Activated B cell treated with CpG ODN at 0.5 μM for 24 hours (primary cell): ENCODE data around the gene TMEM192. TPM values are rescaled to one million over a fixed set of nuclear protein-coding genes. Genes with fewer than 3 reads are reported as not detected.
A peak's percentile ranks its signal among the peaks of the same experiment; 100 is the strongest.
"Not testable (repeated sequence)": the region's sequence is repeated elsewhere in the genome, so short reads cannot be mapped to it uniquely, and the experiment has no call there.

Experiments used
- ATAC-seq: fragments of 200-7000 bp; cut with Tn5 transposase; one replicate; pipeline ENCODE4 v1.10.0; 2021; ENCODE audit warnings: low read depth, mild to moderate bottlenecking, moderate library complexity
- CTCF ChIA-PET: fragments of 350-600 bp; sonication (Branson Sonifier 250); formaldehyde crosslinking; loops from one replicate; lab custom pipeline; 2021; ENCODE audit warnings: antibody characterized with exemption; lab: Charles Lee
- POLR2A ChIA-PET: fragments of 350-600 bp; sonication (Branson Sonifier 250); formaldehyde crosslinking; loops from one replicate; lab custom pipeline; 2021; ENCODE audit warnings: antibody characterized with exemption; lab: Charles Lee
- DNase-seq: peaks from one replicate; pipeline ENCODE4 v3.0.0; 2022
- H3K27ac Mint-ChIP-seq: one replicate; pipeline ENCODE4 v1.8.0; 2020; ENCODE audit warnings: mixed read lengths
- H3K27me3 Mint-ChIP-seq: one replicate; pipeline ENCODE4 v1.8.0; 2021; ENCODE audit warnings: mixed read lengths
- H3K36me3 Mint-ChIP-seq: one replicate; pipeline ENCODE4 v1.8.0; 2021; ENCODE audit warnings: low read depth, mixed read lengths
- H3K4me1 Mint-ChIP-seq: one replicate; pipeline ENCODE4 v1.8.0; 2021; ENCODE audit warnings: mixed read lengths
- H3K4me3 Mint-ChIP-seq: one replicate; pipeline ENCODE4 v1.8.0; 2020; ENCODE audit warnings: mild to moderate bottlenecking, mixed read lengths
- H3K9me3 Mint-ChIP-seq: one replicate; pipeline ENCODE4 v1.8.0; 2020; ENCODE audit warnings: mixed read lengths
- intact Hi-C: fragments of 100-400 bp; cut with micrococcal nuclease; formaldehyde crosslinking; loops from one replicate; pipeline ENCODE4 v1.15.1; 2024
- total RNA-seq: library from RNA; stranded (reverse); gene quantifications from 2 replicates; pipeline ENCODE4 v1.2.3, GENCODE V29; 2022
- TF ChIP-seq, protein P1 (sequence below): fragments of 200-600 bp; IDR thresholded peaks from one replicate; pipeline ENCODE4 v1.8.0; 2022; ENCODE audit warnings: antibody characterized with exemption, mild to moderate bottlenecking

TMEM192 gene
- total RNA-seq, 1 donor from 2014 or later = 19.3 TPM

GRCh38 chr4:165133150-165133549 is 20.5 kb upstream of the TMEM192 start:
- Mint-ChIP-seq H3K9me3 (peaks cover 4% of the 10 kb centered on the region), H3K4me3 (peak overlapping the region; percentile 44), H3K27me3 (no peaks in the 10 kb centered on the region), H3K27ac (peak overlapping the region; percentile 10), H3K4me1 (peaks cover 40% of the 10 kb centered on the region), H3K36me3 (no peaks in the 10 kb centered on the region)
- no peak for ATAC-seq
- intact Hi-C loops = loop anchor here (10.0 kb wide), 1 partner anchor 1032 kb away; no protein-coding TSS in a partner anchor
- TF ChIP-seq, protein P1, sequence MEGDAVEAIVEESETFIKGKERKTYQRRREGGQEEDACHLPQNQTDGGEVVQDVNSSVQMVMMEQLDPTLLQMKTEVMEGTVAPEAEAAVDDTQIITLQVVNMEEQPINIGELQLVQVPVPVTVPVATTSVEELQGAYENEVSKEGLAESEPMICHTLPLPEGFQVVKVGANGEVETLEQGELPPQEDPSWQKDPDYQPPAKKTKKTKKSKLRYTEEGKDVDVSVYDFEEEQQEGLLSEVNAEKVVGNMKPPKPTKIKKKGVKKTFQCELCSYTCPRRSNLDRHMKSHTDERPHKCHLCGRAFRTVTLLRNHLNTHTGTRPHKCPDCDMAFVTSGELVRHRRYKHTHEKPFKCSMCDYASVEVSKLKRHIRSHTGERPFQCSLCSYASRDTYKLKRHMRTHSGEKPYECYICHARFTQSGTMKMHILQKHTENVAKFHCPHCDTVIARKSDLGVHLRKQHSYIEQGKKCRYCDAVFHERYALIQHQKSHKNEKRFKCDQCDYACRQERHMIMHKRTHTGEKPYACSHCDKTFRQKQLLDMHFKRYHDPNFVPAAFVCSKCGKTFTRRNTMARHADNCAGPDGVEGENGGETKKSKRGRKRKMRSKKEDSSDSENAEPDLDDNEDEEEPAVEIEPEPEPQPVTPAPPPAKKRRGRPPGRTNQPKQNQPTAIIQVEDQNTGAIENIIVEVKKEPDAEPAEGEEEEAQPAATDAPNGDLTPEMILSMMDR = no peak
- no peak for DNase-seq
- ChIA-PET CTCF (interaction anchor here (0.7 to 3.7 kb wide), 3 partner anchors 212 to 336 kb away, joined by 3 to 58 read pairs (median 38); no protein-coding TSS in a partner anchor), POLR2A (interaction anchor here (0.6 to 1.0 kb wide), 2 partner anchors 73 to 312 kb away, joined by 3 to 4 read pairs; no protein-coding TSS in a partner anchor)

DNA sequence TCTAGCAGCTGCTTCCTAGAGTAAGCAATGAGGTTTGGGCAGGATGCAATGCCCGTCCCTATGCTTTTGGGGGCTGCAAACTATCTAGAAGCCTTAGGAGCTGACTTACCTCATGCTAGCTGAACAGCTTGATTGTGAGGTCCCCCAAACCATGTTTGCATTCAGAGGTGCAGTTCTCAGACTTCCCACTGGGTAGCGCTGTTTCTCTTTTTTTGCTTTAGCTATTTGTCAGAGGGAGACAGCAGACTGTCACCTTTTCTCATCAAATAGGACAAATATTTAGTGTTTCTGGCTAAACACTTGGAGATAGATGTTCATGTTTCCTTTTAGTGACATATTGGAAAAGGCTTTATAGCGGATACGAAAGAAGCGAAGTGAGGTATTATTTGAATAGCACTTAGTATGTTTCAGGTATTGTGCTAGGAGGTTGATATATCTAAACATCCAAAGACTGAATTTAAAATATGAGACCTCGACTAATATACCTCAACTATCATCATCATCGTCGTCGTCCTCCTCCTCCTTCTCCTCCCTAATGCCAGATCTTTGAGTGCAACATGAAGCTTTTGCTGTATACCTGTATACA is 18.7 kb upstream of the TMEM192 start:
- CTCF ChIA-PET = interaction anchor here (0.6 to 3.7 kb wide), 24 partner anchors 8 to 961 kb away, joined by 3 to 58 read pairs (median 4); partner anchors contain the start of genes MSMO1 and TMEM192
- no peaks in the 10 kb centered on the region for H3K27me3 Mint-ChIP-seq
- intact Hi-C loops = loop anchor here (1.0 to 10.0 kb wide), 7 partner anchors 18 to 1033 kb away; partner anchors contain the start of genes KLHL2 and MSMO1
- H3K4me1 Mint-ChIP-seq = peaks cover 40% of the 10 kb centered on the region
- no peaks in the 10 kb centered on the region for H3K36me3 Mint-ChIP-seq
- no peaks in the 10 kb centered on the region for H3K9me3 Mint-ChIP-seq
- H3K27ac Mint-ChIP-seq = no peak overlapping the region
- peak; percentile 85 for ATAC-seq
- POLR2A ChIA-PET = interaction anchor here (1.0 to 1.4 kb wide), 3 partner anchors 18 to 196 kb away, joined by 3 to 5 read pairs (median 3); partner anchors contain the start of gene MSMO1
- TF ChIP-seq, protein P1 = peak; percentile 77
- DNase-seq = peak; percentile 51
- no peak overlapping the region for H3K4me3 Mint-ChIP-seq

- Mint-ChIP-seq H3K36me3 (no peaks in the 10 kb centered on the region), H3K9me3 (no peaks in the 10 kb centered on the region), H3K4me3 (no peak overlapping the region), H3K4me1 (peaks cover 38% of the 10 kb centered on the region), H3K27ac (no peak overlapping the region), H3K27me3 (no peaks in the 10 kb centered on the region)
- CTCF ChIA-PET = interaction anchor here (1.3 to 3.7 kb wide), 8 partner anchors 8 to 364 kb away, joined by 3 to 58 read pairs (median 14); partner anchors contain the start of gene TMEM192
- TF ChIP-seq, protein P1 = no peak
- no peak for DNase-seq
- POLR2A ChIA-PET = interaction anchor here (0.7 kb wide), 1 partner anchor 17 kb away, joined by 3 read pairs; the partner anchor contains the start of gene TMEM192
- no peak for ATAC-seq
- intact Hi-C loops = loop anchor here (10.0 kb wide), 1 partner anchor 1035 kb away; no protein-coding TSS in a partner anchor
These were observed 17.3 kb upstream of the TMEM192 start for GRCh38 chr4:165129924-165130323.

DNA sequence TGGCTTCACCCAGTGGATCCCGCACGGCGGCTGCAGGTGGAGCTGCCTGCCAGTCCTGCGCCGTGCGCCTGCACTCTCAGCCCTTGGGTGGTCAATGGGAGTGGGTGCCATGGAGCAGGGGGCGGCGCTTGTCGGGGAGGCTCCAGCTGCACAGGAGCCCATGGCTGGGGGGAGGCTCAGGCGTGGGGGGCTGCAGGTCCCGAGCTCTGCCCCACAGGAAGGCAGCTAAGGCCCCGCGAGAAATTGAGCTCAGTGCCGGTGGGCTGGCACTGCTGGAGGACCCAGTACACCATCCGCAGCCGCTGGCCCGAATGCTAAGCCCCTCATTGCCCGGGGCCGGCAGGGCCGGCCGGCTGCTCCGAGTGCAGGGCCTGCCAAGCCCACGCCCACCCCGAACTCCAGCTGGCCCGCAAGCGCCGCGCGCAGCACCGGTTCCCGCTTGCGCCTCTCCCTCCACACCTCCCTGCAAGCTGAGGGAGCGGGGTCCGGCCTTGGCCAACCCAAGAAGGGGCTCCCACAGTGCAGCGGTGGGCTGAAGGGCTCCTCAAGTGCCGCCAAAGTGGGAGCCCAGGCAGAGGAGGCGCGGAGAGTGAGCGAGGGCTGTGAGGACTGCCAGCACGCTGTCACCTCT is 13.3 kb upstream of the TMEM192 start:
- CTCF ChIA-PET = interaction anchor here (1.2 kb wide), 1 partner anchor 13 kb away, joined by 3 read pairs; the partner anchor contains the start of gene TMEM192
- ATAC-seq, intact Hi-C loops, POLR2A ChIA-PET, H3K9me3 Mint-ChIP-seq, H3K27ac Mint-ChIP-seq, DNase-seq, H3K4me3 Mint-ChIP-seq, H3K27me3 Mint-ChIP-seq, H3K4me1 Mint-ChIP-seq, H3K36me3 Mint-ChIP-seq: not testable (repeated sequence)

GRCh38 chr4:165124488-165124887 is 11.8 kb upstream of the TMEM192 start:
- no peaks in the 10 kb centered on the region for H3K27me3 Mint-ChIP-seq
- no peaks in the 10 kb centered on the region for H3K9me3 Mint-ChIP-seq
- no peak overlapping the region for H3K27ac Mint-ChIP-seq
- CTCF ChIA-PET = no interaction called here
- H3K4me1 Mint-ChIP-seq = no peaks in the 10 kb centered on the region
- no peak for ATAC-seq
- no peak overlapping the region for H3K4me3 Mint-ChIP-seq
- no peak for DNase-seq
- TF ChIP-seq, protein P1 = no peak
- POLR2A ChIA-PET = no interaction called here
- no peaks in the 10 kb centered on the region for H3K36me3 Mint-ChIP-seq
- intact Hi-C loops = no loop called here
